K562 (cell line): Measurements from ENCODE around the gene ZFP62. TPM values are rescaled to one million over a fixed set of nuclear protein-coding genes. Genes with fewer than 3 reads are reported as not detected.
A peak's percentile ranks its signal among the peaks of the same experiment; 100 is the strongest.

Experiments
- ARNT ChIP-seq, 2 experiments: fragments of 450-650 bp; IDR thresholded peaks; 2 replicates each; pipeline ENCODE4 v1.6.1; 2016; ENCODE audit warnings: mild to moderate bottlenecking in 1 of 2
- CBX8 ChIP-seq: fragments of 200-600 bp; sonication (generic); IDR thresholded peaks from 2 replicates; pipeline ENCODE4 v1.6.1; 2012; ENCODE audit warnings: borderline replicate concordance, mixed run types, low read depth, mild to moderate bottlenecking, moderate library complexity, mixed read lengths, low read length, control low read depth, inconsistent platforms; ENCODE audit not compliant: poor library complexity, severe bottlenecking; ENCODE audit errors: extremely low read depth
- ELF4 ChIP-seq: fragments of 450-650 bp; formaldehyde crosslinking; IDR thresholded peaks from 2 replicates; pipeline ENCODE4 v1.4.0; 2022; ENCODE audit warnings: missing genetic modification characterization
- NCOA4 ChIP-seq: fragments of 450-650 bp; IDR thresholded peaks from 2 replicates; pipeline ENCODE4 v1.6.1; 2018; ENCODE audit warnings: mild to moderate bottlenecking; ENCODE audit not compliant: partially characterized antibody
- NR2C1 ChIP-seq, 2 experiments: fragments of 450-650 bp; IDR thresholded peaks; 2 replicates each; pipeline ENCODE4 v1.6.1; 2017; ENCODE audit warnings: mild to moderate bottlenecking in 2 of 2, antibody characterized with exemption in 1 of 2, inconsistent platforms in 1 of 2, missing compliant biosample characterization in 1 of 2, missing genetic modification characterization in 1 of 2
- NRF1 ChIP-seq, 2 experiments: fragments of 450-650 bp; IDR thresholded peaks in 1 of 2; conservative IDR thresholded peaks in 1 of 2; 2 replicates each; pipeline ENCODE4 v1.6.1; 2014; ENCODE audit warnings: mild to moderate bottlenecking in 2 of 2
- POLR3G ChIP-seq: IDR thresholded peaks from 2 replicates; pipeline ENCODE4 v1.6.1; 2011; ENCODE audit not compliant: insufficient read length, insufficient replicate concordance; ENCODE audit errors: extremely low read depth
- PRPF4 ChIP-seq: fragments of 200-400 bp; formaldehyde crosslinking; IDR thresholded peaks from one replicate; pipeline ENCODE4 v1.6.1; 2017; ENCODE audit warnings: low read length, low read depth, mild to moderate bottlenecking; ENCODE audit not compliant: insufficient read depth, poor library complexity, severe bottlenecking
- TFAM ChIP-seq: fragments of 250-450 bp; sonication (Bioruptor Pico); conservative IDR thresholded peaks from 2 replicates; pipeline ENCODE4 v1.5.0; 2021; ENCODE audit warnings: mild to moderate bottlenecking, moderate library complexity
- ZC3H4 ChIP-seq: sonication (generic); formaldehyde crosslinking; IDR thresholded peaks from 2 replicates; pipeline ENCODE4 v1.9.0; 2021; ENCODE audit warnings: missing genetic modification reagents, borderline replicate concordance
- ZFPM2 ChIP-seq: fragments of 250-450 bp; sonication (Bioruptor Pico); IDR thresholded peaks from 2 replicates; pipeline ENCODE4 v1.5.1; 2022; ENCODE audit warnings: mild to moderate bottlenecking
- ZNF146 ChIP-seq: IDR thresholded peaks from one replicate; pipeline ENCODE4 v1.6.1; 2018; ENCODE audit warnings: missing compliant biosample characterization; ENCODE audit not compliant: unreplicated experiment
- ZNF165 ChIP-seq: fragments of 250-450 bp; sonication (Bioruptor Pico); IDR thresholded peaks from 2 replicates; pipeline ENCODE4 v1.4.0; 2020; ENCODE audit warnings: borderline replicate concordance
- ZNF24 ChIP-seq: fragments of 450-650 bp; IDR thresholded peaks from 2 replicates; pipeline ENCODE4 v1.6.1; 2016
- ZNF408 ChIP-seq: fragments of 250-450 bp; sonication (Bioruptor Pico); IDR thresholded peaks from 2 replicates; pipeline ENCODE4 v1.4.0; 2020; ENCODE audit warnings: low read depth, mild to moderate bottlenecking, moderate library complexity
- polyA plus RNA-seq, 8 experiments: library from polyadenylated mRNA; depleted of rRNA in 4 of 8; stranded (reverse) in 5 of 8; unstranded in 3 of 8; fragments of >200 nt; fragmentation: Nextera tagmentation in 2 of 8; fragmentation: Illumina TruSeq in 1 of 8; extraction: Ambion mirVana in 2 of 8; extraction: Trizol in 1 of 8; gene quantifications; 2 replicates each; pipeline versions ENCODE4 v1.2.1 to v1.2.3, GENCODE V29; 2011 to 2014; ENCODE audit warnings: inconsistent platforms in 1 of 8, missing spikeins in 1 of 8
- total RNA-seq, 7 experiments: library from RNA; depleted of rRNA in 6 of 7; stranded (reverse); fragments of >200 nt in 6 of 7; fragmentation: Illumina TruSeq in 2 of 7; extraction: Trizol in 2 of 7; gene quantifications; 2 replicates each; pipeline versions ENCODE4 v1.2.1 to v1.2.3, GENCODE V29; 2011 to 2021; ENCODE audit warnings: low replicate concordance in 1 of 7
- TF ChIP-seq, protein P1 (sequence below): sonication (generic); formaldehyde crosslinking; IDR thresholded peaks from 2 replicates; pipeline ENCODE4 v1.8.1; 2023; ENCODE audit warnings: mild to moderate bottlenecking, missing genetic modification reagents
- TF ChIP-seq, protein P2 (sequence below): IDR thresholded peaks from 3 replicates; pipeline ENCODE4 v1.6.1; 2011; ENCODE audit warnings: borderline replicate concordance, mild to moderate bottlenecking; ENCODE audit not compliant: insufficient read length, insufficient read depth
- TF ChIP-seq, protein P3 (sequence below): fragments of 450-650 bp; IDR thresholded peaks from 2 replicates; pipeline ENCODE4 v1.6.1; 2016
- TF ChIP-seq, protein P4 (sequence below): fragments of 250-450 bp; sonication (Bioruptor Pico); IDR thresholded peaks from 2 replicates; pipeline ENCODE4 v1.5.0; 2020; ENCODE audit warnings: mild to moderate bottlenecking

The ZFP62 gene
- total and polyA plus RNA-seq, 9 of the 15 experiments (the other 6 are each of a cell fraction or from before 2014, with no cell fraction given) = 12.2 to 37.5 (median 25.0) TPM

DNA sequence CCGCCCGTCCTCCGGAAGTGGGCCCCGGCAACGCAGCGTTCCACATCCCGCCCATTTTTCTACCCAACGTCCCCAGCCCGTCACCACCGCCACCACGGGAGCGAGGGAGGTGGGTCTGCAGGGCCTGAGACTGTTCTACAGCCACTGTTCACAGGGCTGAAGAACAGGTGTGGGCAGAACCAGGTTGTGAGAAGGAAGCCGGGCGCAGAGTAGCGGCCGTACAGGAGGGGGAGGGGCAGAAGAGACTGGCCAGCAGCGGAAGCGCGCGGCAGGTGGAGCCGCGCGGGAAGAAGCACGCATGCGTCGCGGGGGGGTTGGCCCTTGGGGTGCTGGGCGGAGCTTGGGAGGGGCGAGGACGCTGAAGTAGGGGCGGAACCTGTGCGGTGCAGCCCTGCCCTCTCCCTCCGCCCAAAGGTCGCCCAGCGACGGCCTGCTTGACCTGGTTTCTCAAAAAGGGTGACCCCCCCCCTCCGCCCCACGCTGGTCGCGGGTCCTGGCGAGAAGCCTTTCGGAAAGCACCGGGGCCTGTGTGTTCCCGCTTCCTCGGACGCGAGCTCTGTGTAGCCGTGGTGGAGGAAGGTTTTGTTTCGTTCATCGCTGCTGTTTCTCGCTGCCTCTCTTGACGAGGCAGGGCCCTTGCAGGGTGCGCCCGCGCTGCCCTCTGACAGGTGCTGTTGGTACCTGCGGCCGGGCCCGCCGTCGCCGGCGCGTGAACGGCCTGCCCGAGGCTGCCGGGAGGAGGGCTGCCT lies 50.7 kb downstream of the ZFP62 start (continued):
- TF ChIP-seq PRPF4 (peak; percentile 57), NR2C1 (IDR thresholded peaks at IDR 0.05) (no peak), NR2C1 (tag; IDR thresholded peaks at IDR 0.05) (peak; percentile 26; the same call in 1 of the 2 replicates), TFAM (no peak), ELF4 (CRISPR knock-in tag) (peak; percentile 95), ZFPM2 (CRISPR knock-in tag) (no peak), ZNF24 (no peak), ZNF408 (no peak), NCOA4 (no peak), POLR3G (no peak), ZNF146 (CRISPR knock-in tag) (no peak), NRF1 (conservative IDR thresholded peaks at IDR 0.05 in 1 of 2, IDR thresholded peaks at IDR 0.05 in 1 of 2) (peak; percentile 96 to 97), ZNF165 (CRISPR knock-in tag) (peak; percentile 87; the same call in 1 of the 2 replicates), ZC3H4 (CRISPR knock-in tag) (peak; percentile 81; the same call in 1 of the 2 replicates), CBX8 (no peak), ARNT (IDR thresholded peaks at IDR 0.05) (0 out of 4 replicates have a peak, but pooled peaks have one; percentile 27 to 73)
- TF ChIP-seq, protein P1, sequence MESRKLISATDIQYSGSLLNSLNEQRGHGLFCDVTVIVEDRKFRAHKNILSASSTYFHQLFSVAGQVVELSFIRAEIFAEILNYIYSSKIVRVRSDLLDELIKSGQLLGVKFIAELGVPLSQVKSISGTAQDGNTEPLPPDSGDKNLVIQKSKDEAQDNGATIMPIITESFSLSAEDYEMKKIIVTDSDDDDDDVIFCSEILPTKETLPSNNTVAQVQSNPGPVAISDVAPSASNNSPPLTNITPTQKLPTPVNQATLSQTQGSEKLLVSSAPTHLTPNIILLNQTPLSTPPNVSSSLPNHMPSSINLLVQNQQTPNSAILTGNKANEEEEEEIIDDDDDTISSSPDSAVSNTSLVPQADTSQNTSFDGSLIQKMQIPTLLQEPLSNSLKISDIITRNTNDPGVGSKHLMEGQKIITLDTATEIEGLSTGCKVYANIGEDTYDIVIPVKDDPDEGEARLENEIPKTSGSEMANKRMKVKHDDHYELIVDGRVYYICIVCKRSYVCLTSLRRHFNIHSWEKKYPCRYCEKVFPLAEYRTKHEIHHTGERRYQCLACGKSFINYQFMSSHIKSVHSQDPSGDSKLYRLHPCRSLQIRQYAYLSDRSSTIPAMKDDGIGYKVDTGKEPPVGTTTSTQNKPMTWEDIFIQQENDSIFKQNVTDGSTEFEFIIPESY = peak; percentile 36; the same call in 1 of the 2 replicates
- TF ChIP-seq, protein P2, sequence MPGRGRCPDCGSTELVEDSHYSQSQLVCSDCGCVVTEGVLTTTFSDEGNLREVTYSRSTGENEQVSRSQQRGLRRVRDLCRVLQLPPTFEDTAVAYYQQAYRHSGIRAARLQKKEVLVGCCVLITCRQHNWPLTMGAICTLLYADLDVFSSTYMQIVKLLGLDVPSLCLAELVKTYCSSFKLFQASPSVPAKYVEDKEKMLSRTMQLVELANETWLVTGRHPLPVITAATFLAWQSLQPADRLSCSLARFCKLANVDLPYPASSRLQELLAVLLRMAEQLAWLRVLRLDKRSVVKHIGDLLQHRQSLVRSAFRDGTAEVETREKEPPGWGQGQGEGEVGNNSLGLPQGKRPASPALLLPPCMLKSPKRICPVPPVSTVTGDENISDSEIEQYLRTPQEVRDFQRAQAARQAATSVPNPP = no peak
- TF ChIP-seq, protein P3, sequence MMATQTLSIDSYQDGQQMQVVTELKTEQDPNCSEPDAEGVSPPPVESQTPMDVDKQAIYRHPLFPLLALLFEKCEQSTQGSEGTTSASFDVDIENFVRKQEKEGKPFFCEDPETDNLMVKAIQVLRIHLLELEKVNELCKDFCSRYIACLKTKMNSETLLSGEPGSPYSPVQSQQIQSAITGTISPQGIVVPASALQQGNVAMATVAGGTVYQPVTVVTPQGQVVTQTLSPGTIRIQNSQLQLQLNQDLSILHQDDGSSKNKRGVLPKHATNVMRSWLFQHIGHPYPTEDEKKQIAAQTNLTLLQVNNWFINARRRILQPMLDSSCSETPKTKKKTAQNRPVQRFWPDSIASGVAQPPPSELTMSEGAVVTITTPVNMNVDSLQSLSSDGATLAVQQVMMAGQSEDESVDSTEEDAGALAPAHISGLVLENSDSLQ = peak; percentile 65
- TF ChIP-seq, protein P4, sequence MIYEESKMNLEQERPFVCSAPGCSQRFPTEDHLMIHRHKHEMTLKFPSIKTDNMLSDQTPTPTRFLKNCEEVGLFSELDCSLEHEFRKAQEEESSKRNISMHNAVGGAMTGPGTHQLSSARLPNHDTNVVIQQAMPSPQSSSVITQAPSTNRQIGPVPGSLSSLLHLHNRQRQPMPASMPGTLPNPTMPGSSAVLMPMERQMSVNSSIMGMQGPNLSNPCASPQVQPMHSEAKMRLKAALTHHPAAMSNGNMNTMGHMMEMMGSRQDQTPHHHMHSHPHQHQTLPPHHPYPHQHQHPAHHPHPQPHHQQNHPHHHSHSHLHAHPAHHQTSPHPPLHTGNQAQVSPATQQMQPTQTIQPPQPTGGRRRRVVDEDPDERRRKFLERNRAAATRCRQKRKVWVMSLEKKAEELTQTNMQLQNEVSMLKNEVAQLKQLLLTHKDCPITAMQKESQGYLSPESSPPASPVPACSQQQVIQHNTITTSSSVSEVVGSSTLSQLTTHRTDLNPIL = no peak
